HFFc6 (cell line): ENCODE data around the gene PLXND1. TPM values are rescaled to one million over a fixed set of nuclear protein-coding genes. Genes with fewer than 3 reads are reported as not detected.
A peak's percentile ranks its signal among the peaks of the same experiment; 100 is the strongest.

Source experiments
- DNase-seq: peaks from one replicate; pipeline ENCODE4 v3.0.0-alpha.2; 2018
- H3K27ac Mint-ChIP-seq: 2 replicates; pipeline ENCODE4 v1.8.0; 2020; ENCODE audit warnings: mild to moderate bottlenecking, mixed read lengths
- H3K27me3 Mint-ChIP-seq: 2 replicates; pipeline ENCODE4 v1.8.0; 2021; ENCODE audit warnings: mild to moderate bottlenecking, moderate library complexity, mixed read lengths; ENCODE audit not compliant: insufficient read depth
- H3K36me3 Mint-ChIP-seq: 2 replicates; pipeline ENCODE4 v1.8.0; 2021; ENCODE audit warnings: low read depth, mixed read lengths
- H3K4me1 Mint-ChIP-seq: 2 replicates; pipeline ENCODE4 v1.8.0; 2020; ENCODE audit warnings: low read depth, mixed read lengths
- H3K4me3 Mint-ChIP-seq: 2 replicates; pipeline ENCODE4 v1.8.0; 2020; ENCODE audit warnings: mild to moderate bottlenecking, moderate library complexity, mixed read lengths
- H3K9me3 Mint-ChIP-seq: 2 replicates; pipeline ENCODE4 v1.8.0; 2020; ENCODE audit warnings: mild to moderate bottlenecking, mixed read lengths
- CTCF ChIP-seq: fragments of 200-600 bp; sonication (generic); IDR thresholded peaks from 2 replicates; pipeline ENCODE4 v1.5.0; 2021; ENCODE audit warnings: antibody characterized with exemption, mild to moderate bottlenecking
- total RNA-seq, 6 experiments: library from RNA; stranded (reverse); fragmentation: NEBNext Ultra II Directional; extraction: Animal tissue kit (Norgen Biotek cat#: 25700); gene quantifications; 2 replicates in 1 of 6; 3 replicates in 5 of 6; pipeline ENCODE4 v1.2.3, GENCODE V29; 2021

PLXND1 gene
- total RNA-seq, 6 experiments from 2014 or later: 86.7 to 118 (median 108) TPM

DNA sequence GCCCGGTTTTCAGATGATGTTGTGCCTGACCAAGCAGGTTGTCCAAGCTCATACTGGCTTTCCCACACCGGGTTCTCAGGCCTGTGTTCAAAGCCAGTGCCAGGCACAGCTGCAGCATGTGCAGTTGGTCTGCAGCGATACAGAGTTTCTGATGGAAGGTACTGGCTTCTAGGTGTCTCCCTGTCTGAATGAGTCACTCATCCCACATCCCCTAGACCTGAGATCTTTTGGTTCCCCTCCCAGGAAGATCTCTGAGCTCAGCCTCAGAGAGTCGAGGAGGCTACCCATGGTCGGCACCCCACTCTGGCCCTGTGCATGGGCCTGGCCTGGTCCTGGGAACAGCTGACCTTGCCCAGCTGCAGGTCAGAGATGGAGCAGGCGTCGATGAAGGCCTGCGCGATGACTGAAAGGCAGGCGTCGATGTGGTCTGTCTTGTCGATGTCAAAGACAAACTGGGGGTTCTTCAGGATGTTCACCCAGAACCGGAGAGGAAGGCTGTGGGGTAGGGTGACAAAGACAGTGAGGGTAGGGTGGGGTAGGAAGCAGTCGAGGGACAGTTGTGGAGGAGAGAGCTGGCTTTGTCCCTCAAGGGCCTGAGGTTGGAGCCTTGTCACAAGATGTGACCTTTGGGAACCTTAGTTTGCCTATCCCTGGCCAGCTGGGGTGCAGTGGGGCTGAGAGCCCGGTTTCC, 48.2 kb downstream of the PLXND1 start:
- peaks cover 53% of the 10 kb centered on the region for H3K4me1 Mint-ChIP-seq
- peaks cover 24% of the 10 kb centered on the region for H3K36me3 Mint-ChIP-seq
- H3K27ac Mint-ChIP-seq: peak overlapping the region; percentile 97
- no peak for TF ChIP-seq CTCF
- H3K4me3 Mint-ChIP-seq: peak overlapping the region; percentile 82
- H3K27me3 Mint-ChIP-seq: peaks cover 6% of the 10 kb centered on the region
- no peaks in the 10 kb centered on the region for H3K9me3 Mint-ChIP-seq
- DNase-seq: no peak

GRCh38 chr3:129557548-129557894, 49.0 kb downstream of the PLXND1 start:
- peaks cover 21% of the 10 kb centered on the region for H3K36me3 Mint-ChIP-seq
- TF ChIP-seq CTCF: no peak
- DNase-seq: no peak
- no peaks in the 10 kb centered on the region for H3K9me3 Mint-ChIP-seq
- H3K27me3 Mint-ChIP-seq: peaks cover 9% of the 10 kb centered on the region
- peak overlapping the region; percentile 97 for H3K27ac Mint-ChIP-seq
- H3K4me3 Mint-ChIP-seq: peak overlapping the region; percentile 12
- peaks cover 58% of the 10 kb centered on the region for H3K4me1 Mint-ChIP-seq

DNA sequence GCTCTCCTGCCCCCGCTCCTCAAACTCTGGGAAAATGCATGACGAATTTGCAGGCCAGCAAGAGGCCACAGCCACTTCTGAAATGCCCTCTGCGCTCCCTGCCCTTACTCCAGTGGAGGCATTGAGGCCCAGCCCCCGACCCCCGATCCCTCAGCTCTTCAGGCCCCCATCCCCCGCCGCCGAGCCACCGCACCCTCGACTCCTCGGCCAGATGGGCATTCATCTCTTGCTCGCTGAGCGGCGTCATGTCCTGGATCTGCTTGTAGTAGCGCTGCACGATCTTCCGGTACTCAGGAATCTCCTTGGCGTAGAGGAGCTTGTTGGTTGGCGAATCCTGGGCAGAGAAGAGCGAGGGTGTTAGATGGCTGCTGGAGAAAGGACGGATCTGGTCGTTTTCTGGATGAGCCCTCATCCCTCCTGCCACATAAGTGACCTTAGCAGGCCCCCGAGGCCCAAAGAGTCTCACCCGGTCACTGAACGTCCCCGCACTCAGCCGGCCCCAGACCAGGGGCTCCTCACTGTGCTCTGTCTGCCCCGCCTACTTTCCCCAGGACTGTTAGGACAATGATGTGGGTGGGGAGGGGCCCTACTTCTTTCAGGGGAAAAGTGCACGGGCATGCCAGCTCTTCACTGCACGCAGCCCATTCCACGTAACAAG, 49.5 kb downstream of the PLXND1 start:
- Mint-ChIP-seq H3K9me3 (no peaks in the 10 kb centered on the region), H3K36me3 (peaks cover 21% of the 10 kb centered on the region), H3K27ac (no peak overlapping the region)

DNA sequence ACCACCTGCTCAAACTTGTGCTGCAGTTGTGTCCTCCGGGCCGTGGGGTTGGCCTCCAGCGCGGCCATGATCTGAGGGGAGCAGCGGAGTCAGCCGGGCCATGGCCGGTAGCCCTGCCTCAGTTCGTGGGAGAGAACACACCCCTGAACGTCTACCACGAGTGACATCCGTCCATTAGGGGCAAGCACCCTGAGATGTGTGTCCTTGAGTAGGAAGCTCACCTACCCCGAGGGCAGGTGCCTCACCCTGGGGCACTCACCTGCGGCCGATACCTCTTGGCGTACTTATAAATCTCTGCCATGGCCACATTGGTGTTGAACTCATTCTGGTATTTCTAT, 50.1 kb downstream of the PLXND1 start:
- Mint-ChIP-seq H3K4me1 (peaks cover 62% of the 10 kb centered on the region), H3K27ac (no peak overlapping the region), H3K4me3 (no peak overlapping the region), H3K27me3 (peaks cover 9% of the 10 kb centered on the region), H3K36me3 (peaks cover 21% of the 10 kb centered on the region), H3K9me3 (no peaks in the 10 kb centered on the region)
- DNase-seq: no peak
- no peak for TF ChIP-seq CTCF

More for the DNA sequence above, 49.5 kb downstream of the PLXND1 start:
- TF ChIP-seq CTCF: no peak
- Mint-ChIP-seq H3K27me3 (peaks cover 9% of the 10 kb centered on the region), H3K4me1 (peaks cover 62% of the 10 kb centered on the region), H3K4me3 (no peak overlapping the region)
- DNase-seq: no peak

- H3K9me3 Mint-ChIP-seq: no peaks in the 10 kb centered on the region
- peaks cover 9% of the 10 kb centered on the region for H3K27me3 Mint-ChIP-seq
- peaks cover 58% of the 10 kb centered on the region for H3K4me1 Mint-ChIP-seq
Measured at GRCh38 chr3:129555616-129556357, 50.7 kb downstream of the PLXND1 start.

More at GRCh38 chr3:129555616-129556357, 50.7 kb downstream of the PLXND1 start:
- no peak for DNase-seq
- TF ChIP-seq CTCF: no peak
- no peak overlapping the region for H3K4me3 Mint-ChIP-seq
- no peak overlapping the region for H3K27ac Mint-ChIP-seq
- peaks cover 21% of the 10 kb centered on the region for H3K36me3 Mint-ChIP-seq
